Caco-2 (cell line): ENCODE results near the gene FRY. TPM values are rescaled to one million over a fixed set of nuclear protein-coding genes. Genes with fewer than 3 reads are reported as not detected.

Experiments
- BruUV-seq: library from RNA; stranded (reverse); fragments of 400-500 nt; replicated peaks from 2 replicates; lab custom pipeline; 2021; lab: Mats Ljungman, UMichigan
- CTCF ChIA-PET: fragments of 300-600 bp; sonication (Branson Sonifier 250); formaldehyde crosslinking; loops from one replicate; lab custom pipeline; 2022; ENCODE audit warnings: antibody characterized with exemption; lab: Charles Lee
- POLR2A ChIA-PET: fragments of 300-600 bp; sonication (Branson Sonifier 250); formaldehyde crosslinking; loops from one replicate; lab custom pipeline; 2022; ENCODE audit warnings: antibody characterized with exemption; lab: Charles Lee
- DNase-seq, 2 experiments: peaks; one replicate each; pipeline versions ENCODE4 v3.0.0 to v3.0.0-alpha.2; 2020 to 2022
- H3K27me3 ChIP-seq: replicated peaks from 2 replicates; pipeline ENCODE4 v1.6.0; 2011; ENCODE audit warnings: low read length; ENCODE audit not compliant: control insufficient read depth, insufficient read depth
- H3K36me3 ChIP-seq: 2 replicates; pipeline ENCODE4 v1.5.1; 2011; ENCODE audit warnings: low read length; ENCODE audit not compliant: control insufficient read depth, insufficient read depth
- H3K4me1 ChIP-seq: fragments of 250-450 bp; sonication (Bioruptor Pico); 2 replicates; pipeline ENCODE4 v1.5.1; 2020; ENCODE audit warnings: mild to moderate bottlenecking
- H3K4me3 ChIP-seq: 2 replicates; pipeline ENCODE4 v1.5.1; 2011; ENCODE audit warnings: low read depth, mild to moderate bottlenecking, control low read depth, low read length
- H3K9me3 ChIP-seq: fragments of 250-450 bp; sonication (Bioruptor Pico); 2 replicates; pipeline ENCODE4 v1.5.1; 2020; ENCODE audit warnings: mild to moderate bottlenecking, moderate library complexity
- H3K27ac Mint-ChIP-seq: one replicate; pipeline ENCODE4 v1.8.0; 2022; ENCODE audit warnings: mixed read lengths; ENCODE audit not compliant: unreplicated experiment
- H3K27me3 Mint-ChIP-seq: one replicate; pipeline ENCODE4 v1.8.0; 2022; ENCODE audit warnings: mixed read lengths; ENCODE audit not compliant: insufficient read depth, unreplicated experiment
- H3K36me3 Mint-ChIP-seq: one replicate; pipeline ENCODE4 v1.8.0; 2022; ENCODE audit warnings: mild to moderate bottlenecking, mixed read lengths; ENCODE audit not compliant: insufficient read depth, unreplicated experiment
- H3K4me1 Mint-ChIP-seq: one replicate; pipeline ENCODE4 v1.8.0; 2022; ENCODE audit warnings: low read depth, mixed read lengths; ENCODE audit not compliant: unreplicated experiment
- H3K4me3 Mint-ChIP-seq: one replicate; pipeline ENCODE4 v1.8.0; 2022; ENCODE audit warnings: mild to moderate bottlenecking, moderate library complexity, mixed read lengths; ENCODE audit not compliant: unreplicated experiment
- H3K9me3 Mint-ChIP-seq: one replicate; pipeline ENCODE4 v1.8.0; 2022; ENCODE audit warnings: mixed read lengths; ENCODE audit not compliant: unreplicated experiment
- intact Hi-C: fragments of 100-400 bp; cut with micrococcal nuclease; formaldehyde crosslinking; loops from one replicate; pipeline ENCODE4 v1.10.0; 2022; ENCODE audit not compliant: unreplicated experiment
- total RNA-seq: library from RNA; stranded (reverse); gene quantifications from 2 replicates; pipeline ENCODE4 v1.2.3, GENCODE V29; 2022
- TF ChIP-seq, protein P1 (sequence below), 2 experiments: fragments of 200-600 bp in 1 of 2; IDR thresholded peaks; 1 replicate in 1 of 2; 2 replicates in 1 of 2; pipeline versions ENCODE4 v1.5.1 to v1.8.0; 2011 to 2022; ENCODE audit warnings: antibody characterized with exemption in 1 of 2, control low read depth in 1 of 2, inconsistent platforms in 1 of 2, low read depth in 1 of 2, low read length in 1 of 2, mild to moderate bottlenecking in 1 of 2, moderate library complexity in 1 of 2; ENCODE audit not compliant: insufficient read depth in 1 of 2, severe bottlenecking in 1 of 2, unreplicated experiment in 1 of 2

FRY gene
- total RNA-seq, 1 experiment from 2014 or later: 118 TPM

GRCh38 chr13:32264407-32264806, 232.8 kb downstream of the FRY start:
- BruUV-seq: no TSS peak
- Histone ChIP-seq H3K4me1 (peaks cover 65% of the 10 kb centered on the region), H3K27me3 (no peaks in the 10 kb centered on the region), H3K4me3 (no peak overlapping the region), H3K9me3 (no peaks in the 10 kb centered on the region), H3K36me3 (no peaks in the 10 kb centered on the region)
- POLR2A ChIA-PET: no interaction called here
- intact Hi-C loops: loop anchor here (10.0 kb wide), 1 partner anchor 180 kb away; no protein-coding TSS in a partner anchor
- no peak for DNase-seq
- Mint-ChIP-seq H3K4me3 (peak overlapping the region; percentile 0), H3K9me3 (no peaks in the 10 kb centered on the region), H3K36me3 (peaks cover 82% of the 10 kb centered on the region), H3K27ac (peak overlapping the region; percentile 8), H3K4me1 (peaks cover 40% of the 10 kb centered on the region), H3K27me3 (no peaks in the 10 kb centered on the region)
- CTCF ChIA-PET: no interaction called here
- TF ChIP-seq, protein P1, sequence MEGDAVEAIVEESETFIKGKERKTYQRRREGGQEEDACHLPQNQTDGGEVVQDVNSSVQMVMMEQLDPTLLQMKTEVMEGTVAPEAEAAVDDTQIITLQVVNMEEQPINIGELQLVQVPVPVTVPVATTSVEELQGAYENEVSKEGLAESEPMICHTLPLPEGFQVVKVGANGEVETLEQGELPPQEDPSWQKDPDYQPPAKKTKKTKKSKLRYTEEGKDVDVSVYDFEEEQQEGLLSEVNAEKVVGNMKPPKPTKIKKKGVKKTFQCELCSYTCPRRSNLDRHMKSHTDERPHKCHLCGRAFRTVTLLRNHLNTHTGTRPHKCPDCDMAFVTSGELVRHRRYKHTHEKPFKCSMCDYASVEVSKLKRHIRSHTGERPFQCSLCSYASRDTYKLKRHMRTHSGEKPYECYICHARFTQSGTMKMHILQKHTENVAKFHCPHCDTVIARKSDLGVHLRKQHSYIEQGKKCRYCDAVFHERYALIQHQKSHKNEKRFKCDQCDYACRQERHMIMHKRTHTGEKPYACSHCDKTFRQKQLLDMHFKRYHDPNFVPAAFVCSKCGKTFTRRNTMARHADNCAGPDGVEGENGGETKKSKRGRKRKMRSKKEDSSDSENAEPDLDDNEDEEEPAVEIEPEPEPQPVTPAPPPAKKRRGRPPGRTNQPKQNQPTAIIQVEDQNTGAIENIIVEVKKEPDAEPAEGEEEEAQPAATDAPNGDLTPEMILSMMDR (IDR thresholded peaks at IDR 0.05; ENCODE audit: insufficient read depth in 1 of 2, low read depth in 1 of 2, low read length in 1 of 2, severe bottlenecking in 1 of 2, unreplicated experiment in 1 of 2): no peak

- no peaks in the 10 kb centered on the region for H3K9me3 Mint-ChIP-seq
- peaks cover 82% of the 10 kb centered on the region for H3K36me3 Mint-ChIP-seq
- no TSS peak for BruUV-seq
- DNase-seq: no peak
- H3K27me3 ChIP-seq: no peaks in the 10 kb centered on the region
- no peaks in the 10 kb centered on the region for H3K9me3 ChIP-seq
- peak overlapping the region; percentile 7 for H3K27ac Mint-ChIP-seq
- peaks cover 52% of the 10 kb centered on the region for H3K4me1 ChIP-seq
- ChIA-PET CTCF (no interaction called here), POLR2A (interaction anchor here (0.7 kb wide), 1 partner anchor 31 kb away, joined by 6 read pairs; no protein-coding TSS in a partner anchor)
- no peak overlapping the region for H3K4me3 ChIP-seq
- no peaks in the 10 kb centered on the region for H3K36me3 ChIP-seq
- H3K4me3 Mint-ChIP-seq: no peak overlapping the region
- H3K27me3 Mint-ChIP-seq: no peaks in the 10 kb centered on the region
- intact Hi-C loops: loop anchor here (10.0 kb wide), 1 partner anchor 179 kb away; no protein-coding TSS in a partner anchor
- peaks cover 33% of the 10 kb centered on the region for H3K4me1 Mint-ChIP-seq
- TF ChIP-seq, protein P1 (IDR thresholded peaks at IDR 0.05; ENCODE audit: insufficient read depth in 1 of 2, low read depth in 1 of 2, low read length in 1 of 2, severe bottlenecking in 1 of 2, unreplicated experiment in 1 of 2): no peak
These were observed 234.2 kb downstream of the FRY start for GRCh38 chr13:32265726-32266125.

- POLR2A ChIA-PET: no interaction called here
- H3K27me3 Mint-ChIP-seq: no peaks in the 10 kb centered on the region
- H3K4me1 ChIP-seq: peaks cover 48% of the 10 kb centered on the region
These were observed 234.6 kb downstream of the FRY start for GRCh38 chr13:32266130-32266529.

More at GRCh38 chr13:32266130-32266529, 234.6 kb downstream of the FRY start:
- Histone ChIP-seq H3K4me3 (no peak overlapping the region), H3K9me3 (no peaks in the 10 kb centered on the region), H3K27me3 (no peaks in the 10 kb centered on the region), H3K36me3 (no peaks in the 10 kb centered on the region)
- no peak for DNase-seq
- Mint-ChIP-seq H3K27ac (peak overlapping the region; percentile 7), H3K4me1 (peaks cover 29% of the 10 kb centered on the region), H3K4me3 (no peak overlapping the region), H3K36me3 (peaks cover 79% of the 10 kb centered on the region), H3K9me3 (no peaks in the 10 kb centered on the region)
- intact Hi-C loops: loop anchor here (10.0 kb wide), 1 partner anchor 179 kb away; no protein-coding TSS in a partner anchor
- BruUV-seq: no TSS peak
- CTCF ChIA-PET: no interaction called here
- TF ChIP-seq, protein P1 (IDR thresholded peaks at IDR 0.05; ENCODE audit: insufficient read depth in 1 of 2, low read depth in 1 of 2, low read length in 1 of 2, severe bottlenecking in 1 of 2, unreplicated experiment in 1 of 2): no peak
